ENCODE measurements around the gene BMAL1.

DNA sequence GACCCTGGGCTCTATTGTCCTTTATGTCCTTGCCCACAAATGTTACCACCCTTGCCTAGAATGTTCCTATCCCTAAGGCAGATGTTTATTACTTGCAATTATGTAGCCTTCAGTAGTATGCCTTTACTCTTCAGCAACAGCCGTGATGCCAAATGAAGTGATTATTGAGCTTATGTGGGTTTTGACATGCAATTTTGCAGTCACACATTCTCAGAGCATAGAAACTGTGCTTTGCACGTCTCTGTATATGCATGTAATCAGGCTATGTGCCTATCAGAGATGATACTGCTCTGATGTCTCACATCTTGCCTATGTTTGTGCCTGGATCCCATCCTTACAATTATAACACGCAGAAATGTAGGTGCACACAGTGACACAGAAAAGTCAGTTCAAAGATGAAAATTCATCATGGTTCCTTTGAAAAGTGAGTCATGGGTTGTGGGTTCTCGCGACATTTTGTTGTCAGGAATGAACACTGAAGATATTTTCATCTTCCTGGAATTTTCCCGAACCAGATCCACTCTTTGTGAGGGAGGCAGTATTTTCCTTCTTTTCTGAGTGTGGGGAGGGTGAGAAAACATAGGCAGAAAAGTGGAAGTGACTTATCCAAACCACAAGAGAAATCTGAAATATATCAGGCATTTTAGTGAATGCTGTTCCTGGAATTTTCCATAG lies 81.1 kb downstream of the BMAL1 start:
- TF ChIP-seq, protein P1, sequence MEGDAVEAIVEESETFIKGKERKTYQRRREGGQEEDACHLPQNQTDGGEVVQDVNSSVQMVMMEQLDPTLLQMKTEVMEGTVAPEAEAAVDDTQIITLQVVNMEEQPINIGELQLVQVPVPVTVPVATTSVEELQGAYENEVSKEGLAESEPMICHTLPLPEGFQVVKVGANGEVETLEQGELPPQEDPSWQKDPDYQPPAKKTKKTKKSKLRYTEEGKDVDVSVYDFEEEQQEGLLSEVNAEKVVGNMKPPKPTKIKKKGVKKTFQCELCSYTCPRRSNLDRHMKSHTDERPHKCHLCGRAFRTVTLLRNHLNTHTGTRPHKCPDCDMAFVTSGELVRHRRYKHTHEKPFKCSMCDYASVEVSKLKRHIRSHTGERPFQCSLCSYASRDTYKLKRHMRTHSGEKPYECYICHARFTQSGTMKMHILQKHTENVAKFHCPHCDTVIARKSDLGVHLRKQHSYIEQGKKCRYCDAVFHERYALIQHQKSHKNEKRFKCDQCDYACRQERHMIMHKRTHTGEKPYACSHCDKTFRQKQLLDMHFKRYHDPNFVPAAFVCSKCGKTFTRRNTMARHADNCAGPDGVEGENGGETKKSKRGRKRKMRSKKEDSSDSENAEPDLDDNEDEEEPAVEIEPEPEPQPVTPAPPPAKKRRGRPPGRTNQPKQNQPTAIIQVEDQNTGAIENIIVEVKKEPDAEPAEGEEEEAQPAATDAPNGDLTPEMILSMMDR (conservative IDR thresholded peaks at IDR 0.05; ENCODE audit: low read depth, low read length): no peak
- TF ChIP-seq POLR2A (IDR thresholded peaks at IDR 0.05; ENCODE audit: low read depth, low read length): no peak

Measured in IMR-90 (cell line).